Panc1 (cell line): ENCODE data around the gene VIM.

ENCODE experiments used
- CTCF ChIP-seq: fragments of 450-650 bp; IDR thresholded peaks from 2 replicates; pipeline ENCODE4 v1.5.1; 2017; ENCODE audit warnings: mild to moderate bottlenecking
- POLR2AphosphoS5 ChIP-seq: IDR thresholded peaks from 2 replicates; pipeline ENCODE4 v1.6.1; 2012; ENCODE audit warnings: mild to moderate bottlenecking, low read depth, low read length, moderate library complexity
- REST ChIP-seq, 2 experiments: IDR thresholded peaks; 2 replicates each; pipeline ENCODE4 v1.6.1; 2011 to 2012; ENCODE audit warnings: low read depth in 2 of 2, control low read depth in 1 of 2, low read length in 1 of 2, mild to moderate bottlenecking in 1 of 2, moderate library complexity in 1 of 2; ENCODE audit not compliant: insufficient read depth in 1 of 2

GRCh38 chr10:17214526-17214925, 13.5 kb upstream of the VIM start:
- no peak for TF ChIP-seq CTCF
- no peak for TF ChIP-seq POLR2AphosphoS5
- TF ChIP-seq REST (IDR thresholded peaks at IDR 0.05; ENCODE audit: insufficient read depth in 1 of 2, low read depth in 2 of 2, low read length in 1 of 2) = no peak
